ENCODE results near the gene ERICH6B.

DNA sequence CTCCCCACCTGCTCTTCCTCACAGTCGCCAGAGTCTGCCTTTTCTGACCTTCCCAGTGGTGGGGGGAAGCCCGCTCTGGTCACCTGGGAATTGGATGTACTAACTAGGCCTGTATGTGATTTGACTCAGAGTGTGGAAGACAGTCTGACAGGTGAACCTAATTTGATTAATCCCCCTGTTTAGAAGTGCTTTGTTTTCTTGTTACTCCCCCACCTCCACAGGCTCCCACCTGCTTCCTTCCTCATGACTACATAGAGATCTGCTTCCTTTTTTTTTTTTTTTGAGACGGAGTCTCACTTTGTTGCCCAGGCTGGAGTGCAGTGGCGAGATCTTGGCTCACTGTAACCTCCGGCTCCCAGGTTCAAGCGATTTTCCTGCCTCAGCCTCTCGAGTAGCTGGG lies 106.8 kb downstream of the ERICH6B start:
- TF ChIP-seq, protein P1, sequence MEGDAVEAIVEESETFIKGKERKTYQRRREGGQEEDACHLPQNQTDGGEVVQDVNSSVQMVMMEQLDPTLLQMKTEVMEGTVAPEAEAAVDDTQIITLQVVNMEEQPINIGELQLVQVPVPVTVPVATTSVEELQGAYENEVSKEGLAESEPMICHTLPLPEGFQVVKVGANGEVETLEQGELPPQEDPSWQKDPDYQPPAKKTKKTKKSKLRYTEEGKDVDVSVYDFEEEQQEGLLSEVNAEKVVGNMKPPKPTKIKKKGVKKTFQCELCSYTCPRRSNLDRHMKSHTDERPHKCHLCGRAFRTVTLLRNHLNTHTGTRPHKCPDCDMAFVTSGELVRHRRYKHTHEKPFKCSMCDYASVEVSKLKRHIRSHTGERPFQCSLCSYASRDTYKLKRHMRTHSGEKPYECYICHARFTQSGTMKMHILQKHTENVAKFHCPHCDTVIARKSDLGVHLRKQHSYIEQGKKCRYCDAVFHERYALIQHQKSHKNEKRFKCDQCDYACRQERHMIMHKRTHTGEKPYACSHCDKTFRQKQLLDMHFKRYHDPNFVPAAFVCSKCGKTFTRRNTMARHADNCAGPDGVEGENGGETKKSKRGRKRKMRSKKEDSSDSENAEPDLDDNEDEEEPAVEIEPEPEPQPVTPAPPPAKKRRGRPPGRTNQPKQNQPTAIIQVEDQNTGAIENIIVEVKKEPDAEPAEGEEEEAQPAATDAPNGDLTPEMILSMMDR (IDR thresholded peaks at IDR 0.05; ENCODE audit: insufficient read depth, low read length, poor library complexity, severe bottlenecking): no peak
- TF ChIP-seq EZH2phosphoT487 (conservative IDR thresholded peaks at IDR 0.05; ENCODE audit: low read length): no peak

Measured in SU-DHL-6 (cell line).